GM18502 (cell line): ENCODE results near the gene SOHLH1.
"Not testable (repeated sequence)": the region's sequence is repeated elsewhere in the genome, so short reads cannot be mapped to it uniquely, and the experiment has no call there.

Source experiments
- ATAC-seq: cut with Tn5 transposase; IDR thresholded peaks from one replicate; pipeline ENCODE4 v1.9.1; 2021; ENCODE audit warnings: mild to moderate bottlenecking; ENCODE audit not compliant: unreplicated experiment, poor library complexity

SOHLH1 gene

GRCh38 chr9:135683401-135684034 is 15.8 kb downstream of the SOHLH1 start:
- ATAC-seq = no peak

- no peak for ATAC-seq
Observed at GRCh38 chr9:135681161-135681560, 18.1 kb downstream of the SOHLH1 start.

GRCh38 chr9:135680056-135680455 is 19.2 kb downstream of the SOHLH1 start:
- ATAC-seq = no peak

- ATAC-seq = no peak
Observed at GRCh38 chr9:135678236-135679017, 20.9 kb downstream of the SOHLH1 start.

- ATAC-seq = no peak
Observed at GRCh38 chr9:135677641-135678168, 21.6 kb downstream of the SOHLH1 start.

GRCh38 chr9:135676891-135677290 is 22.4 kb downstream of the SOHLH1 start:
- ATAC-seq = no peak

- ATAC-seq = no peak
Observed at GRCh38 chr9:135674977-135675376, 24.3 kb downstream of the SOHLH1 start.

GRCh38 chr9:135673941-135674340 is 25.3 kb downstream of the SOHLH1 start:
- no peak for ATAC-seq

GRCh38 chr9:135672786-135673185 is 26.5 kb downstream of the SOHLH1 start:
- not testable (repeated sequence) for ATAC-seq

- no peak for ATAC-seq
Observed at GRCh38 chr9:135671591-135672041, 27.7 kb downstream of the SOHLH1 start.

GRCh38 chr9:135670721-135671590 is 28.3 kb downstream of the SOHLH1 start:
- ATAC-seq = no peak

- no peak for ATAC-seq
Observed at GRCh38 chr9:135669616-135670285, 29.5 kb downstream of the SOHLH1 start.

- ATAC-seq = not testable (repeated sequence)
Observed at GRCh38 chr9:135669018-135669417, 30.3 kb downstream of the SOHLH1 start.

- ATAC-seq = no peak
Observed at GRCh38 chr9:135667463-135668001, 31.7 kb downstream of the SOHLH1 start.

- ATAC-seq = no peak
Observed at GRCh38 chr9:135666534-135667462, 32.5 kb downstream of the SOHLH1 start.

- no peak for ATAC-seq
Observed at GRCh38 chr9:135665795-135666189, 33.5 kb downstream of the SOHLH1 start.

- ATAC-seq = no peak
Observed at GRCh38 chr9:135664801-135665794, 34.2 kb downstream of the SOHLH1 start.

GRCh38 chr9:135664266-135664665 is 35.0 kb downstream of the SOHLH1 start:
- no peak for ATAC-seq
